ENCODE results near the gene GOLGA8A. TPM values are rescaled to one million over a fixed set of nuclear protein-coding genes. Genes with fewer than 3 reads are reported as not detected.

The GOLGA8A gene
- total RNA-seq = 8.9 and 9.0 TPM in 2 replicates

GRCh38 chr15:34437687-34438086, at the start of gene GOLGA8A:
GOLGA8A (minus strand) TSS chr15:34437808; CDS start chr15:34389691, 48,117 bp downstream.

Other genes starting within 250 kb of the GOLGA8A start
- gene KATNBL1, start 227.7 kb downstream of the GOLGA8A start, total RNA-seq = 30.1 and 38.8 TPM in 2 replicates
- gene EMC4, start 212.8 kb downstream of the GOLGA8A start, total RNA-seq = 206 and 227 TPM in 2 replicates
- 10.2 and 15.0 TPM in 2 replicates for gene SLC12A6, start 100.0 kb downstream of the GOLGA8A start, total RNA-seq
- gene NOP10, start 94.7 kb downstream of the GOLGA8A start, total RNA-seq = 178 and 197 TPM in 2 replicates
- gene NUTM1, start 94.5 kb downstream of the GOLGA8A start, total RNA-seq = not detected in 2 replicates
- 4.0 and 5.4 TPM in 2 replicates for gene LPCAT4, start 70.6 kb downstream of the GOLGA8A start, total RNA-seq
- gene GOLGA8B, start 145.8 kb upstream of the GOLGA8A start, total RNA-seq = 9.4 and 19.8 TPM in 2 replicates